Liver (tissue), 3 donors: Measurements from ENCODE around the gene WWP2.

Experiments used
- ATF3 ChIP-seq: IDR thresholded peaks from 2 replicates; pipeline ENCODE4 v1.6.1; 2016; ENCODE audit warnings: antibody characterized with exemption
- CTCF ChIP-seq: fragments of 150-350 bp; IDR thresholded peaks from 2 replicates; pipeline ENCODE4 v1.5.1; 2017; ENCODE audit warnings: improper control_type of control experiment, low read depth, low read length; ENCODE audit not compliant: missing input control
- RXRA ChIP-seq, 2 donors: IDR thresholded peaks; 2 replicates each; pipeline ENCODE4 v1.6.1; 2017 to 2018; ENCODE audit warnings: antibody characterized with exemption in 2 of 2, mild to moderate bottlenecking in 1 of 2
- SP1 ChIP-seq: IDR thresholded peaks from 2 replicates; pipeline ENCODE4 v1.6.1; 2018; ENCODE audit warnings: antibody characterized with exemption, mild to moderate bottlenecking
- TAF1 ChIP-seq: conservative IDR thresholded peaks from 2 replicates; pipeline ENCODE4 v1.6.1; 2016; ENCODE audit warnings: antibody characterized with exemption, mild to moderate bottlenecking
- YY1 ChIP-seq: IDR thresholded peaks from 2 replicates; pipeline ENCODE4 v1.6.1; 2016; ENCODE audit warnings: antibody characterized with exemption, mild to moderate bottlenecking
- donor health status: healthy.
- donor health status: healthy.

GRCh38 chr16:69861292-69862030 lies 99.3 kb downstream of the WWP2 start:
- no peak for TF ChIP-seq ATF3
- no peak for TF ChIP-seq TAF1
- TF ChIP-seq CTCF: no peak
- TF ChIP-seq YY1: no peak
- TF ChIP-seq SP1: peak; percentile 7
- peak in 1 of 2 donors; percentile 3 for TF ChIP-seq RXRA (IDR thresholded peaks at IDR 0.05)
